HCT116 (cell line): Measurements from ENCODE around the gene MAGEF1. TPM values are rescaled to one million over a fixed set of nuclear protein-coding genes. Genes with fewer than 3 reads are reported as not detected.

ENCODE experiments used
- ATAC-seq: fragments of 200-7000 bp; cut with Tn5 transposase; 2 replicates; pipeline ENCODE4 v1.9.1; 2020; ENCODE audit warnings: mild to moderate bottlenecking, moderate library complexity
- BruUV-seq: library from RNA; stranded (reverse); fragments of 400-500 nt; replicated peaks from 2 replicates; lab custom pipeline; 2021; lab: Mats Ljungman, UMichigan
- CTCF ChIA-PET: fragments of 300-600 bp; sonication (Branson Sonifier 250); formaldehyde crosslinking; loops from one replicate; lab custom pipeline; 2021; ENCODE audit warnings: antibody characterized with exemption; lab: Charles Lee
- POLR2A ChIA-PET: fragments of 300-600, 350-600 bp; sonication (Branson Sonifier 250); formaldehyde crosslinking; loops from one replicate; lab custom pipeline; 2021; ENCODE audit warnings: antibody characterized with exemption; lab: Charles Lee
- RAD21 ChIA-PET, 2 experiments: fragments of 300-600 bp; sonication (Branson Sonifier 250); formaldehyde crosslinking; loops; one replicate each; lab custom pipeline; 2023; ENCODE audit warnings: low total read pairs in 2 of 2; ENCODE audit not compliant: uncharacterized antibody in 2 of 2, unreplicated experiment in 2 of 2, low non-redundant PET in 1 of 2; lab: Charles Lee
- DNase-seq: peaks from one replicate; pipeline ENCODE4 v3.0.0-alpha.2; 2010; ENCODE audit warnings: low read depth, low spot score
- H2AFZ ChIP-seq: fragments of 200-600 bp; shearing (Covaris generic), sonication (generic); 2 replicates; pipeline ENCODE4 v1.6.1; 2017; ENCODE audit warnings: low read depth, mixed run types, mixed read lengths, antibody characterized with exemption, low read length; ENCODE audit not compliant: poor library complexity, severe bottlenecking
- H3K27ac ChIP-seq: 2 replicates; pipeline ENCODE4 v1.5.1; 2012; ENCODE audit warnings: low read depth, low read length
- H3K27me3 ChIP-seq: fragments of 200-600 bp; sonication (generic); 2 replicates; pipeline ENCODE4 v1.6.1; 2016; ENCODE audit warnings: mixed run types, low read length, mixed read lengths; ENCODE audit not compliant: insufficient read depth
- H3K36me3 ChIP-seq, 2 experiments: fragments of 200-500 bp in 1 of 2; fragments of 200-600 bp in 1 of 2; sonication (Bioruptor generic) in 1 of 2; sonication (generic) in 1 of 2; 2 replicates each; pipeline versions ENCODE4 v1.5.1 to v1.6.1; 2014 to 2016; ENCODE audit warnings: low read length in 2 of 2, inconsistent platforms in 1 of 2, mixed read lengths in 1 of 2, mixed run types in 1 of 2; ENCODE audit not compliant: insufficient read depth in 2 of 2, control insufficient read depth in 1 of 2
- H3K4me1 ChIP-seq, 2 experiments: fragments of 200-600 bp in 1 of 2; sonication (generic) in 1 of 2; 2 replicates each; pipeline versions ENCODE4 v1.5.1 to v1.6.1; 2012 to 2017; ENCODE audit warnings: low read length in 2 of 2, inconsistent platforms in 1 of 2, mild to moderate bottlenecking in 1 of 2, mixed read lengths in 1 of 2, mixed run types in 1 of 2, moderate library complexity in 1 of 2; ENCODE audit not compliant: insufficient read depth in 2 of 2, control insufficient read depth in 1 of 2
- H3K4me2 ChIP-seq: fragments of 200-600 bp; sonication (generic); 2 replicates; pipeline ENCODE4 v1.6.1; 2017; ENCODE audit warnings: mixed run types, low read length, mixed read lengths
- H3K4me3 ChIP-seq, 2 experiments: fragments of 200-600 bp in 1 of 2; sonication (generic) in 1 of 2; replicated peaks in 1 of 2; 2 replicates each; pipeline ENCODE4 v1.5.1; 2011 to 2016; ENCODE audit warnings: low read length in 2 of 2, control low read depth in 1 of 2, low read depth in 1 of 2, mild to moderate bottlenecking in 1 of 2, mixed read lengths in 1 of 2, mixed run types in 1 of 2
- H3K79me2 ChIP-seq: fragments of 200-600 bp; sonication (generic); 2 replicates; pipeline ENCODE4 v1.6.1; 2017; ENCODE audit warnings: mild to moderate bottlenecking, mixed run types, low read length, moderate library complexity, mixed read lengths; ENCODE audit not compliant: insufficient read depth
- H3K9ac ChIP-seq: fragments of 200-600 bp; sonication (generic); 2 replicates; pipeline ENCODE4 v1.6.1; 2016; ENCODE audit warnings: low read length, mixed read lengths
- H3K9me2 ChIP-seq: fragments of 200-600 bp; sonication (generic), shearing (Covaris generic); 2 replicates; pipeline ENCODE4 v1.6.1; 2017; ENCODE audit warnings: mixed run types, mild to moderate bottlenecking, moderate library complexity; ENCODE audit not compliant: insufficient read depth
- H3K9me3 ChIP-seq, 2 experiments: fragments of 200-500 bp in 1 of 2; fragments of 200-600 bp in 1 of 2; sonication (Bioruptor generic) in 1 of 2; sonication (generic) in 1 of 2; 2 replicates each; pipeline ENCODE4 v1.6.1; 2014 to 2017; ENCODE audit warnings: low read length in 2 of 2, mixed read lengths in 2 of 2, inconsistent platforms in 1 of 2, low read depth in 1 of 2, mild to moderate bottlenecking in 1 of 2, mixed run types in 1 of 2, moderate library complexity in 1 of 2; ENCODE audit not compliant: control insufficient read depth in 1 of 2, insufficient read depth in 1 of 2
- H4K20me1 ChIP-seq: fragments of 200-600 bp; sonication (generic), shearing (Covaris generic); 2 replicates; pipeline ENCODE4 v1.6.1; 2017; ENCODE audit warnings: mixed run types, mild to moderate bottlenecking, moderate library complexity; ENCODE audit not compliant: insufficient read depth
- ATF3 ChIP-seq: IDR thresholded peaks from 2 replicates; pipeline ENCODE4 v1.6.1; 2012
- CBX3 ChIP-seq: IDR thresholded peaks from 2 replicates; pipeline ENCODE4 v1.6.1; 2012; ENCODE audit warnings: low read depth
- CEBPB ChIP-seq: IDR thresholded peaks from 2 replicates; pipeline ENCODE4 v1.6.1; 2012; ENCODE audit warnings: low read depth
- FOSL1 ChIP-seq: IDR thresholded peaks from 2 replicates; pipeline ENCODE4 v1.6.1; 2012; ENCODE audit warnings: low read depth
- RAD21 ChIP-seq: IDR thresholded peaks from 2 replicates; pipeline ENCODE4 v1.6.1; 2012; ENCODE audit warnings: low read depth, mild to moderate bottlenecking
- REST ChIP-seq: IDR thresholded peaks from 2 replicates; pipeline ENCODE4 v1.6.1; 2012; ENCODE audit warnings: low read depth
- YY1 ChIP-seq: IDR thresholded peaks from 2 replicates; pipeline ENCODE4 v1.6.1; 2011; ENCODE audit warnings: low read length, low read depth, moderate library complexity, mild to moderate bottlenecking; ENCODE audit not compliant: insufficient replicate concordance; ENCODE audit errors: extremely low read depth
- ZNF274 ChIP-seq: fragments of 200-500 bp; sonication (Bioruptor generic); IDR thresholded peaks from 2 replicates; pipeline ENCODE4 v1.6.1; 2014; ENCODE audit warnings: mild to moderate bottlenecking, low read depth, low read length, inconsistent platforms
- intact Hi-C: fragments of 100-400 bp; cut with micrococcal nuclease; formaldehyde crosslinking; loops from 2 replicates; pipeline ENCODE4 v1.10.0; 2022
- total RNA-seq: library from RNA; stranded (reverse); gene quantifications from one replicate; pipeline ENCODE4 v1.2.1, GENCODE V29; 2021; ENCODE audit not compliant: unreplicated experiment

Gene MAGEF1
- total RNA-seq, 1 experiment from 2014 or later = 44.1 TPM

GRCh38 chr3:184724699-184725098, 12.8 kb upstream of the MAGEF1 start (continued):
- TF ChIP-seq ZNF274 (no peak), CEBPB (no peak)

- CTCF ChIA-PET = no interaction called here
- RAD21 ChIA-PET = no interaction called here
Measured at GRCh38 chr3:184719709-184720108, 7.8 kb upstream of the MAGEF1 start.

More at GRCh38 chr3:184719709-184720108, 7.8 kb upstream of the MAGEF1 start:
- H3K9me2 ChIP-seq = no peaks in the 10 kb centered on the region
- H2AFZ ChIP-seq = no peak overlapping the region
- POLR2A ChIA-PET = no interaction called here
- no TSS peak for BruUV-seq
- no peak overlapping the region for H3K9ac ChIP-seq
- H3K27me3 ChIP-seq = no peaks in the 10 kb centered on the region
- H3K4me1 ChIP-seq = peaks cover 9 to 11% of the 10 kb centered on the region in 2 experiments; a peak in 3 of 4 replicates
- H3K4me2 ChIP-seq = no peak overlapping the region
- no peak for TF ChIP-seq FOSL1
- TF ChIP-seq ZNF274 = no peak
- no peak for TF ChIP-seq ATF3
- no peak for TF ChIP-seq REST
- no peak for TF ChIP-seq YY1
- TF ChIP-seq CEBPB = no peak
- no peak for TF ChIP-seq RAD21
- no peak for TF ChIP-seq CBX3
- TF ChIP-seq, all 23 proteins: peak for 0
- H3K36me3 ChIP-seq = no peaks in the 10 kb centered on the region
- no peak overlapping the region for H3K27ac ChIP-seq
- no peak overlapping the region for H3K4me3 ChIP-seq
- intact Hi-C loops = no loop called here
- no peaks in the 10 kb centered on the region for H3K9me3 ChIP-seq
- H4K20me1 ChIP-seq = no peaks in the 10 kb centered on the region
- no peaks in the 10 kb centered on the region for H3K79me2 ChIP-seq
- no peak for DNase-seq
- no peak for ATAC-seq
